Dedifferentiated amniotic fluid mesenchymal stem cell (primary cell): ENCODE results near the gene PBLD.
"Not testable (repeated sequence)": the region's sequence is repeated elsewhere in the genome, so short reads cannot be mapped to it uniquely, and the experiment has no call there.

Source experiments
- DNase-seq: peaks from one replicate; pipeline ENCODE4 v3.0.0-alpha.2; 2016; ENCODE audit errors: extremely low spot score

Gene PBLD

DNA sequence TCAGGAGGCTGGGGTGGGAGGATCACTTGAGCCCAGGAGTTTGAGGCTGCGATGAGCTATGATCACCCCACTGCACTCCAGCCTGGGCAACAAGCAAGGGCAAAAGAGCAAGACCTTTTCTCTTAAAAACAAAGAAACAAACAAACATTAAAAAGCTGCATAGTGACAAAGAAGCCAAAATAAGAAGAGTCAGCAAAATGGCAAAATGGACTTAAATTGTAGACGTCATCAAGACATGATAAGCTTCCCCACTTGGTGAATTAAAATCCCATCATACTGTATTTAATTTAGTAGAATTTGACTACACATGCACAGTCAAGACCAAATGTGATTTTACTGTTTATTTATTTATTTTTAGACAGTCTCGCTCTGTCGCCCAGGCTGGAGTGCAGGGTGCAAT, 52.0 kb downstream of the PBLD start:
- no peak for DNase-seq

DNA sequence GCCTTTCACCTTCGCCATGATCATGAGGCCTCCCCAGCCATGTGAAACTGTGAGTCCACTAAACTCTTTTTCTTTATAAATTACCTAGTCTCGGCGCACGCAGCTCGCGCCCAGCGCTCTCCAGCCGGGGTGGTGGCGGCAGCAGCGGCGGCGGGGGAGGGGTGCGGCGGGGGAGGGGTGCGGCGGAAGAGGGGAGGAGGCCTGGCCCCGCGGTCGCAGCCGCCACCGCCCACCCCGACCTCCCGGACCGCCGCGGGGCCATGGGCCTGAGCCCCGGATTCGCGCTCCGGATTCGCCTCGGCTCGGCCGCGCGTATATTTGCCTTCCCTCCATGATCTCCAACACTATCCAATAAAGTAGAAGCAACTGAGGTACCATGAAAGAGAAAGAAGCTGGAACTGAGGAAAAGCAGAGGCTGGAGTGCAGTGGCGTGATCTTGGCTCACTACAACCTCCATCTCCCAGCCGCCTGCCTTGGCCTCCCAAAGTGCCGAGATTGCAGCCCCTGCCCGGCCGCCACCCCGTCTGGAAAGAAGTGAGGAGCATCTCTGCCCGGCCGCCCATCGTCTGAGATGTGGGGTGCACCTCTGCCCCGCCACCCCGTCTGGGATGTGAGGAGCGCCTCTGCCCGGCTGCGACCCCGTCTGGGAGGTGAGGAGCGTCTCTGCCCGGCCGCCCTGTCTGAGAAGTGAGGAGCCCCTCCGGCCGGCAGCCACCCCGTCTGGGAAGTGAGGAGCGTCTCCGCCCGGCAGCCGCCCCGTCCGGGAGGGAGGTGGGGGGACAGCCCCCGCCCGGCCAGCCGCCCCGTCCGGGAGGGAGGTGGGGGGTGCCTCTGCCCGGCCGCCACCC, 53.6 kb downstream of the PBLD start:
- DNase-seq = not testable (repeated sequence)

DNA sequence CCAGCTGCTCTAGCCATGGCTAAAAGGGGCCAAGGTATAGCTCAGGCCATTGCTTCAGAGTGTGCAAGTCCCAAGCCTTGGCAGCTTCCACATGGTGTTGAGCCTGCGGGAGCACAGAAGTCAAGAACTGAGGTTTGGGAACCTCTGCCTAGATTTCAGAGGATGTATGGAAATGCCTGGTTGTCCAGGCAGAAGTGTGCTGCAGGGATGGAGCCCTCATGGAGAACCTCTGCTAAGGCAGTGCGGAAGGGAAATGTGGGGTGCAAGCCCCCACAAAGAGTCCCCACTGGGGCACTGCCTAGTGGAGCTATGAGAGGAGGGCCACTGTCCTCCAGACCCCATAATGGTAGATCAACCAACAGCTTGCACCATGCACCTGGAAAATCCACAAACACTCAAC, 54.9 kb downstream of the PBLD start:
- DNase-seq = not testable (repeated sequence)

DNA sequence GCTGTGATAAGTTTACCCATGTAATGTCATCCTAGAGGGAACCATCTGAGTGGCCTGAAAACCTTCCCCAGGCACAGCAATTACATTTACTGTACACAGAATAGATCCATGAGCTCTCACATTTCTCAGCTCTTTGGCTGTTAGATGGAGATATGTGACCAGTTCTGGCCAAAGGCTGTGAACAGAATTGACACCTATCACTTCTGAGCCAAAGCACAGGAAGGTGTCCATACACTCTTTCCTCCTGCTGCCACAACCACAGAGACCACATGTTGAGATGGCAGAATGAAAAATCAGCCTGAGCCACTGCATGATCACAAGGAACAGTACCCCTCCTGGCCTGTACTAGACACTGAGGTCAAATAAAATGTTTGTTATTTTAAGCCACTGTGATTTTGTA, 56.5 kb downstream of the PBLD start:
- DNase-seq = no peak

DNA sequence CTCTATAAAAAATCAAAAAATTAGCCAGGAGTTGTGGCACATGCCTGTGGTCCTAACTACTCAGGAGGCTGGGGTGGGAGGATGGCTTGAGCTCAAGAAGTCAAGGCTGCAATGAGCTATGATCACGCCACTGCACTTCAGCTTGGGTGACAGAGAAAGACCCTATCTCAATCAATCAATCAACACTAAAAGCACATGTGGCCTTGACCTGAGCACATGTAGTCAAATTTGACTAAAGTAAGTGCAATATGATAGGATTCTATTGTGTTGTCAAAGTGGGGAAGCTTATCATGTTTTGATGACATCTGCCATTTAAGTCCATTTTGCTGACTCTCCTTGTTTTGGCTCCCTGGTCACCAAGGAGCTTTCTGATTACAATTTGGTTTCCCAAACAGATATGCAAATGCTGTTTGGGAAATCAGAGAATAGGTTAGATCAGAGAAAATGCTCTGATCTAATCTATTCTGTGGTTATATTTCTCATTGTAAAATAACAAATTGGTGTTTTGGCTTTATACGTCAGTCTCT, 57.1 kb downstream of the PBLD start:
- DNase-seq = no peak

DNA sequence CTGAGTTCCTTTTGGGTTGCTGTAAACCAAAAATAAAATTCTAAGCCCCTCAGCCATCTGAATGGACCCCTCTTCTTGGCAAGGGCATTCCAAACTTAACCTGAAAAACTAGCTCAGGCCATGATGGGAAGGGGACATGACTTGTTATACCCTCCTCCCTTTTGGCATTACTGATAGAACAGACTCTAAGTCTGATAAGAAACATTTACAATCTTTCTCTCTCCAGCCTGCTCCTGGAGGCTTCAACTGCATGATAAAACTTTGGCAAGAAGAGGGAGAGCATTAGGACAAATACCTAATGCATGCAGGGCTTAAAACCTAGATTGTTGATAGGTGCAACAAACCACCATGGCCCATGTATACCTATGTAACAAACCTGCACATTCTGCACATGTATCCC, 59.9 kb downstream of the PBLD start:
- DNase-seq = no peak

DNA sequence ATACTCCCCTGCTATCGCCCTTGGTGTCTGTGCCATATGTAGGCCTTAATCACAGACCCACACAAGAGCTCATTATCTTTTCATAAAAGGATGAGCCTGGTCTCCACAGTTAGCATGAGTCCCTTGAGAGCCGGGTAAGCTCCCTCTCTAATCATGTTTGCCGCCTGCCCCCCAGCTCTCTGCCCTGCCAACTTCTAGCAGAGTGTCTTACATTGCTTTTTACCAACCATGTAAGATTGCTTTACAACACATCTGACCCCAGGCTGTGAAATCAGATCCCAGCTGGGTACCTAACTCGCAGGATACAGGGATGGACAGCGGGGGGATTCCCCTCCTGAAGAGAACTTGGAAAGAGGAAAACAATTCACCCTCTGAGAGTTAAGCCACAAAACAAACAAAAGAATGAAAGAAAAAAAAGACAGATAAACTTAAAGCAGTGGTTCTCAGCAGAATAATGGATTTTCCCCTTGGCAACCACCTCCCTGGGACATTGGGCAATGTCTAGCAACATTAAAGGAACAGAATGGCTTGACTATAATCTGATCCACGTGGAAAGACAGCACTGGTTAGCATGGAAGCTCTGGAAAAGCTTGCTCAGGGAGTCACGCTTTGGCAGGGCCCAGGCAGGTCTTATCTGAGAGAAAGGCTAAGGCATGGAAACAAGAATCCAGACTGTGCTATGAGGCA, 61.4 kb downstream of the PBLD start:
- DNase-seq = no peak

DNA sequence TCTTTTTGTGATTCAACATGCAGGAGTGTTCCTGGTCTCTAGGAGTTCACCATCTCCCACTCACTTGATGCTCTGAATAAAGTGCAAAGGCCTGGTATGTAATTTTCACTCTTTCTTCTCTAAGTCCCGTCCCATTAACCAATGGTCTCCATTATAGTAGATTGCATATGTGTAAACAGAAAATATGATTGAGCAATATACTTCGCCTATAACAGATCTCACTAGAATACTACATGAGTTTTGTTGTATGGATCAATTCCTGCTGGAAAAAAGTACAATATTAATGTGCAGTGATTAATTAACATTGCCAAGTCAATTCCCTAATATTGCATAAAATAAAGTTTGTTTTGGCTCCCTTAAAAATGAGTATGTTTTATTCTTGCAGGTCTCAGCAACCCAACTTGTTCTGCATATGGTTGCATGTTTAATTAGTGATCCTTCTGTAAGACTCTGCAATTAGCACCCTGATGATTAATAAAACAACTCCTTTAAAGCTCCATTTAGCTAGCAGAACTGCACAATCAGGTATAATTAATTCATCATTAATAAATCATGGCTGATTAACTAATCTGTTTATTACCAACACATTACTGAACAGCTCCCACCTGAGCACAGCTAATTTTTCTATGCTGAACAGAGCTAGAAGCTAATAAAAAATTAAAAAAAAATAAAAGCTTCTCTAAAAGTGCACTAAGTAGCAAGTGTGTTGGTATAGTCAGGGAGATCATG, 63.0 kb downstream of the PBLD start:
- no peak for DNase-seq

DNA sequence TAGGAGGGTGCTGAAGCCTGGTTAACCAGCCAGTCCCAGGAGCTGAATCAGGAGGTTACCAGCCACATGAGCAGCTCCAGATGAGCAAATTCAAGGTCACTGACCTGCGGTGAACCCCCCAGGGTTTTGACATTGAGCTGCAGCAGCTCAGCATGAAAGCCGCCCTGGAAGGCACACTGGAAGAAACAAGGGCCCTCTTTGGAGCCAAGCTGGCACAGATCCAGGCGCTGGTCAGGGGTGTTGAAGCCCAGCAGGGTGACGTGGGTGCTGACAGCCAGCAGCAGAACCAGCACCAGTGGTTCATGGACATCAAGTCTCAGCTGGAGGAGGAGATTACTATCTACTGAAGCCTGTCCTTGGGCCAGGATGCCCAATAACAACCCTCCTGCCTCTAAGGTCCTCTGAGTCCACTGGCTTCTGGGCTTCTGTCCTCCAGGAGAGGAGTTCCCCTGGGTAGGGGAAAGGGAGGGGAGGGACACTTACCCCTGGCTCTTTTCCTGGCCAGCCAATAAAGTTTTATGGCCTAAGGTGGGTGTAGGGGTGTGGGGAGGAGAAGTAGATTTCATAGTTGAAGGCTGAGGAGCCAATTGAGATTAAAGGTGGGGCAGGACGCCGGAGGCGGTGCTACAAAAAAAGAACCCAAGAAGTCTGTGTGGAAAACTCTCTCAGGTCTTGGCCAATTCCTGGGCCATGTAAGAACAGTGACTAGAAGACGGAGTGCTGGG, 71.4 kb downstream of the PBLD start:
- DNase-seq = no peak

DNA sequence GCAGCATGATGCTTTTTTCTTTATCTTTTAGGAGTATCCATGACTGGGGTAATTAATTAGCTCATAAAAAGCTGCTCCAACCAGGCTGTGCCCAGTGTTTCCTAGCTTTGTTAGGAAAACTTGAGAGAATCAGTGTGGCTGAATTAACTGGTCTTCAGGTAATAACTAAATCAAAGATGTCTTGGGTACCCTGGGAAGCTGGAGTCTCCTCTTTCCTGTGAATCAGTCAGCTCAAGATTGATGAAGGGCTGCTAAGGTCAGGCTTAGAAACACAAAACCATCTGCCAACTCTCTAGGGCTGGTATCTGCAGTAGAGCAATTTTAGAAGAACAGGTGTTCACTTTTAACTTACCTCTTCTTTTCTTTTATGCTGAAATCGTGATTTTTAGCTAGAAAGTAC, 79.4 kb downstream of the PBLD start:
- no peak for DNase-seq

DNA sequence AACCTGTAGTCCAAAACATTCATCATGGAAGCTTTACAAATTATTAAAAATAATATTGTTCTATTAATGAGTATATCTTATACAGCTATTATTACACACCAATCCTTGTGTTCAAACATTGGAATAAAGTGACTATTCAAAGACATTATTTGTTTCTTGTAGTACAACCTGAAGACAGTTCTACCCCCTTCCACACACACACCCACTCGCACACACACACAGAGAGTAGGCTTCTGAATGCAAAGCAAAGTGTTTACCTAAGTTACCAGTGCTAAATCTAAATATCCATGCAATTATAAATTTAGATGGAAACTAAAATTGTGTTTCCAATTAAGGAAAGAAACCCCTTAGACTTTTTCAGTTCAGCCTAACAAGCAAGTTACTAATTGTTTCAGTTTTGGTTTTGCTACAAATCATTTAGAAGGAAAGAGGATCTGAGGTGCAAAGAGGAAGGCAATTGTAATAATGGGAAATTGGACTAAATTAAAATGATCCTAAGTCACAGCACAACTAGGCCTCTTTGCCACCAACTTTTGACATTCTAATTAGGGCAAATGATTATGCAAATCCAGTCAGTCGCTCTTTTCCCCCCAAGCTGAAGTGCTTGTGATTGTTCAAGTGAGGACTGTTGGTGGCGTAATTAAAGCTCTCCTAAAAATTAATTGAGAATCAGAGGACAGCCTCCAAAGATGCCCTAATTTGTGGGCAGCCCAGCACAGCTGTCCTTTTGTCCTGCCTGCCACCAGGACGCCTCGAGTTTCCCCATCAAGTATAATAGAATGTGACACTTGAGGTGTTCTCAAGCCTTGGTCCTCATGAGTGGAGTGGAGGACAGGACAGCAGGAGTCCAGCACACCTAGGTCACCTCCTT, 80.9 kb downstream of the PBLD start:
- DNase-seq = no peak

DNA sequence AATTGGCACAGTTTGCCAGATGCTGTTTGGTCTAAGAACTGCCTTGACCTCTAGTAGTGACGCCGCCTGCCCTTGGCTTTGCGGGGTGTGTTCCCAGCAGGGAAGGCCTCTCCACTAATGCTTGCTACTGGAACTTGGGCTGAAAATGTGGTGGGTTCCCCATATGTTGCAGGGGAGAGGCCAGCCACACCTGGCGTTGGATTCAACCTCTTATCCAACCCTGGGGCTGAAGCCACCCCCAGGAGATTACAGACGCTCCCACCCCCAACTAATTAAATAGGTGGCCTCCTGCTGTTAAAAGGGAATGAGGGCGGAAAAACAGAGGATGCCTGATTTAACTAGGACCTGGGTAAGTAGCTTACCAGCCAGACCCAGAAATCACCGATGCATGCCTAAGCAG, 81.6 kb downstream of the PBLD start:
- no peak for DNase-seq

DNA sequence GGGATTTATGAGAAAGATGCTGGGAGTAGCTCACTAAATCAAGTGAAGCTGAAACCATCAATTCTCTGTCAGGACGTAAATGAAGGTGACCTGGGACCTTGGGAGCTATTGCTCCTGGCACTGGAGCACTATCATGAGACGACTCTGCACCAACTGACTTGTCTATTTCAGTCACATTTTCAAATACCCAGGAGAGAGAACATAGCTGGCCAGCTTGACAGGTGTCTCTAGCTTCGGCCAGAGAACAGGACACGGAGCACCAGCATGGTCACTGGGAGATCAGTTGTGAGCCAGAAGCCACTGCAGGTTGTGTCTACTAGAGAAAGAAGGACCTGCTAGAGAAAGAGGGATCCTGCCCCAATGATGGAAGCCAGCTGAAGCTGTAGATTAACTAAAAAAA, 83.4 kb downstream of the PBLD start:
- no peak for DNase-seq

DNA sequence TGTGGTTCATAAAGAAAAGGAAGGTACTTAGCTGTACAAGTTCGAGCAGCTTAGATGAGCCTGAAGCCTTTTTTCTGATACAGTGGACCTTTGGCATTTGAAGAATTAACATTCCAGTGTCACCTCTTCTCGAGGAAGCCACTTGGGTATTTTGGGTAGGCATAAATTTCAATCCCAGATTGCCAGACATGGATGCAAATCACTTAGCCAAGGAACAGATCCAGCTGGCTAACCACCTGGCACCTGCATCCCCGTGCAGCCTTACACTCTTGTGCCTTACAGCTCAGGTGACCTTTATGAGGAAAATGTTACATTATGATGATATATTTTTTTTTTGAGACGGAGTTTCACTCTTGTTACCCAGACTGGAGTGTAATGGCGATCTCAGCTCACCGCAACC, 84.8 kb downstream of the PBLD start:
- DNase-seq = no peak

DNA sequence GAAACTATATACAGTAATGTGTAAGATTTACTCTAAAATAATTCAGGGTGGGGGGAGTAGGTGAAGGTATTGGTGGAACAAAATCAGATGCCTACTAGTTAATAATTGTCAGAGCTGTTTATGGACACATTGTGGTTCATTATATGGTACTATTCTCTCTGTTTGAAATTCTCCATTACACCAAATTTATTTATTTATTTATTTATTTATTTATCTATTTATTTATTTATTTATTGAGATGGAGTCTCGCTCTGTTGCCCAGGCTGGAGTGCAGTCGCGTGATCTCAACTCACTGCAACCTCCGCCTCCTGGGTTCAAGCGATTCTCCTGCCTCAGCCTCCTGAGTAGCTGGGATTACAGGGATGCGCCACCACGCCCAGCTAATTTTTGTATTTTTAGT, 86.3 kb downstream of the PBLD start:
- not testable (repeated sequence) for DNase-seq

DNA sequence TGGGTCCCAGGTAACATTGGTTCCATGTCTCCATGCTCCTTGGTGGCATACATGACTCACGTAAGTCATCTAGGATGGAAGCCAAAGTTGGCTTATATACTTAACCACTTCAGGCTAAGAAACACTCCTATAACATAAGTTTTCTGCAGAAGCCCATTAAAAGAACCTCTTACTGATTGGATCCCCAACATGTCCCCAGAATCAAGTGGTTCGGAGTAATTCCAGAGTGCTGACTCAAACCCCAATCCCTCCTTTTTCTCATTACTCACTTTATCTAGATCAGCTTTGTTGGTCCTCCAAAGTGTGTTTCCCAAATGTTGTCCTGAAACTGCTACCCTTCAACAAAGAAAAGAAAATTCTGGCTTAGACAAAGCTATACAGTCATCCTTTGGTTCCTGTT, 90.7 kb downstream of the PBLD start:
- no peak for DNase-seq

DNA sequence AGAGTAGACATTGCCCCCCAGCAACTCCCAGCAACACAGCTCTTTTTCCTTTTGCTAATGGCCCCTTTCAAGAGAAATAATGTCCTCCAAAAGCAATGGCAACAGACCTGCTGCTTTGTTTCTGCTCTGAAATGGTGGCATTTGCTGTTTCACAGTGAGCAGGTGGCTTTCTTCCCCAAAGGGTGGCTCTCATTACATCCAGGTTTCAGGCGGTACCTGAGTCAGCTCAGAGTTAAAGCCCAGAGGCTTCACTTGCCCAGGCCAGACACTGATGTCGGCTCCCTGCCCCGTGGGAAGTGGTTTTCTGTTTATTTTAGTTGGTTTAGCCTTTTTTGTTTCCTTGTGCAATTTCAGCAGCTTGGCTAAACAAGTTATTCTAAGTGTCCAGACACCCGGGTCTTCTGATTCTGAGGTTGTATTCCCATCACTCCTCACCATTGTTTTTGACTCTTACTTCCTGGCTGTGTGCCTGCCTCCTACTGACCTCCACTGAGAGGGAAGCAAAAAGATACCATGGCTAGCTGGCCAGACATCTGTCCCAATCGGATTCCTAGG, 93.1 kb downstream of the PBLD start:
- no peak for DNase-seq

DNA sequence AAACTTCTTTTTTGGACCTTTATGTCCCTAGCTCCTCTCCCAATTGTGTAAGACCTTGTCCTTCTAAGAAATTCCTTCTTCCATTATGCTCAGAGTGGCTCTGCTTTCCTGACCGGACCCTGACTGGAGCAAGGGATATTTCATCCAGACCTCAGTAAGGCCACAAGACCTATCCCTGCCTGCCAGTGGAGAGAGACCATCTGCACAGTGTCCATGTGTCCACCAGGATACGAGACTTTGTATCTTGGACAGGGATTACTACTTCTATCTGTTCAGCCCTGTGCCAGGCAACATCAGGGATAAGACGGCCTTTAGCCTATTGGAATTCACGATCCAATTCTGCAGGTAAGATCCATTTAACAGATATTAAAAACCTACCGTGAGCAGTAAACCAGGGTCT, 93.7 kb downstream of the PBLD start:
- DNase-seq = no peak

DNA sequence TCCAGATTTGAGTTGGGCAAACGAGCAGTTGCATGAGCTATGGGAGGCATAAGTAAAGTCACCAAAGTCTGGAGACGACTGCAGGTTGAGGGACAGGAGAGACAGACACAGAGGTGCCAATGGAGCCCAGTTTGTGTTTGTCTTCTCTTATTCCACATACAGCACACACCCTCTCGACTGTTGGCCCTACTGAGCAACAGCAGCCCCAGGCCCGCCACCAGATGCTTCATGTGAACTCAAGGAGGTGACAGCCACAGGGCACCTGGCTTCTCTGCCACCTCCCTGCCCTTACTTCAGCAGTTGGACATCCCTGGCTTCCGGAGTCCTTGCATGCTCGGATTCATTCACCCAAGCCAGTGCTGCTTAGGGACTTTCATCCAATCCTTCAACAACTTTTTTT, 94.4 kb downstream of the PBLD start:
- DNase-seq = no peak

DNA sequence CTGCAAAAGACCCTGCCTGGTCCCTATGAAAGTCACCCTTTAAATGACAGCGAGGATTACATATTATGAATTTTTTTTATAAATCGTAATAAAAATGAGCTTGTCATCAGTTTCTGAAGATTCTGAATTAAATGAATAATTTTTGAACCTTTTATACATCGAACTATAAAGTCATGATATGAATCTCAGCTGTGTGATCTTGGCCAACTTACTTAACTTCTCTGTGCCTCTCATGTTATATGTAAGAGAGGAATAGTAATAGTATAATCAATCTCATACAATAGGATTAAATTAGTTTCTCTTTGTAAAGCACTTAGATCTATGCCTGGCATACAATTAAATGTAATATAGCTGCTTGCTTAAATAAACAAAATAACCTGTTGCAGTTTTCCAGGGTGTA, 95.6 kb downstream of the PBLD start:
- DNase-seq = no peak

DNA sequence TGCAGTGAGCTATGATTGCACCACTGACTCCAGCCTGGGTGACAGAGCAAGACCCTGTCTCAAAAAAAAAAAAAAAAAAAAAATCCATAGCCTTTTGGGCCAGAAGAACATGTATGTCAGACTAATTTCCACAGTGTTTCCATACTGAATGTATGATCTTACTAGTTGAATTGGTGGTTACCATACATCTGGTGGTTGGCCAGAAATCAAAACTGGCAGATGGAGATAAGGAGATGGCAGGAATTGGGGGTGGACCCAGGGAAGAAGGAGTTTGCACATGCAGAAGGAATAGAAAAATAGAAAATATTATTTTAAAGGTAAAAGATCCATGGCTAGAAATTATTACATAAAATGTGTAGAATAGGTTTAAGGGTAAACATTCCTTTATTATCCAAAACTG, 97.1 kb downstream of the PBLD start:
- DNase-seq = no peak
